Heart left ventricle (tissue), 13 donors: ENCODE results near the gene IFNA13.

Source experiments
- POLR2A ChIP-seq, 2 donors: fragments of 450-650 bp; IDR thresholded peaks; one replicate each; pipeline ENCODE4 v1.6.1; 2017; ENCODE audit warnings: antibody characterized with exemption in 2 of 2, mild to moderate bottlenecking in 2 of 2, moderate library complexity in 2 of 2
- TF ChIP-seq, protein P1 (sequence below), 12 donors: fragments of 200-600 bp; sonication (generic) in 4 of 12; IDR thresholded peaks; one replicate each; pipeline versions ENCODE4 v1.5.0 to v1.8.0; 2018 to 2022; ENCODE audit warnings: antibody characterized with exemption in 12 of 12, mild to moderate bottlenecking in 5 of 12
- donor health status: ischemic (EF 13 %, LVEDD 7.1; RV severe dilation, severe dysfunction).
- donor health status: DM: no; HTN: yes; CAD: no.
- donor health status: DM: no; HTN: no; CAD: no.
- donor health status: ischemic (EF 25% LVEDD 6.9; RV normal size, moderate dysfunction).
- donor health status: ischemic (EF 25% LVEDD 5.7; RV mildly dilated, moderate dysfunction).
- donor health status: ischemic (EF 35%, LVEDD 5.7; RV mildly dilated, moderate dysfunction).
- donor health status: nonischemic (EF 11% LVEDD 7.7; RV severe dilation, severe dysfunction).
- donor health status: DM: yes; HTN: yes; CAD: no.
- donor health status: PGD.
- donor health status: ischemic (EF 29% LVEDD 5.4; RV normal size, mild dysfunction).
- donor health status: nonischemic (EF 23%, LVEDD 6.1; RV moderate dilation, normal function).

DNA sequence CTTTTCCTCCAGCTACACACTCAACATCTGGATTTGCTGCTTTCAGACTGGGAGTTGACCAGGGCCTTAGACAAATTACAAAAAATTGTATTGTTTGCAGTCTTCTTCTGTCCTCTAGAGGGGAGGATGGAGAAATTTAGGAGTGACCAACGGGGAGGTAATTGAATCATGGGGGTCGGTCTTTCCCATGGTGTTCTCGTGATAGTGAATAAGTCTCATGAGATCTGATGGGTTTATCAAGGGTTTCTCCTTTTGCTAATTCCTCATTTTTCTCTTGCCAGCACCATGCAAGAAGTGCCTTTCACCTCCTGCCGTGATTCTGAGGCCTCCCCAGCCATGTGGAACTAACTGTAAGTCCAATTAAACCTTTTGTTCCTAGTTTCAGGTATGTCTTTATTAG is 45.3 kb upstream of the IFNA13 start:
- TF ChIP-seq, protein P1, sequence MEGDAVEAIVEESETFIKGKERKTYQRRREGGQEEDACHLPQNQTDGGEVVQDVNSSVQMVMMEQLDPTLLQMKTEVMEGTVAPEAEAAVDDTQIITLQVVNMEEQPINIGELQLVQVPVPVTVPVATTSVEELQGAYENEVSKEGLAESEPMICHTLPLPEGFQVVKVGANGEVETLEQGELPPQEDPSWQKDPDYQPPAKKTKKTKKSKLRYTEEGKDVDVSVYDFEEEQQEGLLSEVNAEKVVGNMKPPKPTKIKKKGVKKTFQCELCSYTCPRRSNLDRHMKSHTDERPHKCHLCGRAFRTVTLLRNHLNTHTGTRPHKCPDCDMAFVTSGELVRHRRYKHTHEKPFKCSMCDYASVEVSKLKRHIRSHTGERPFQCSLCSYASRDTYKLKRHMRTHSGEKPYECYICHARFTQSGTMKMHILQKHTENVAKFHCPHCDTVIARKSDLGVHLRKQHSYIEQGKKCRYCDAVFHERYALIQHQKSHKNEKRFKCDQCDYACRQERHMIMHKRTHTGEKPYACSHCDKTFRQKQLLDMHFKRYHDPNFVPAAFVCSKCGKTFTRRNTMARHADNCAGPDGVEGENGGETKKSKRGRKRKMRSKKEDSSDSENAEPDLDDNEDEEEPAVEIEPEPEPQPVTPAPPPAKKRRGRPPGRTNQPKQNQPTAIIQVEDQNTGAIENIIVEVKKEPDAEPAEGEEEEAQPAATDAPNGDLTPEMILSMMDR (IDR thresholded peaks at IDR 0.05): no peak
- TF ChIP-seq POLR2A (IDR thresholded peaks at IDR 0.05): no peak
